ENCODE measurements around the gene TRIM3. TPM values are rescaled to one million over a fixed set of nuclear protein-coding genes. Genes with fewer than 3 reads are reported as not detected.
A peak's percentile ranks its signal among the peaks of the same experiment; 100 is the strongest.

TRIM3 gene
- total RNA-seq, 5 donors from 2014 or later (not counting 1 experiment from before 2014, with no cell fraction given) = 16.9 to 29.8 (median 24.1) TPM

DNA sequence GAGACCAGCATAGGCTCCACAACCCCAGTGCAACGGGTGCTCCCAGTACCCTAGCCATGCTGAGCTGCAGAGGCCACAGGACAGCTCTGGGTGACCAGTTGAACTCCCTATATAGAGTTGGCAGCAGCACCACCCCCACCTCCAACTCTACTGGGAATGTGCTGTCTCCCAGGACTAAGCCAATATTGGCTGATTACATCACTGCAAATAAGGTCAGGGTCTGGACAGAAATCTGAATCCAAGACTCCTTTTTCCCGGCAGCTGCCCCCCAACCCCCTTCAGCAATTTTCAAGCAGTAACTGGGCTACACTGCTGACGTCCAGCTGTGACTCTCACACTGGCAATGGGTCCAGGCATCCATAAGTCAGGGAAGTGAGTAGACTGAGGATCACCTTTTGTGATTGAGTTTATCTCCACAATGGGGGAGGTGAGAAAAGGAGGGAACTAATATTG is 32.8 kb downstream of the TRIM3 start, which contains the start of gene HPX:
TSS of gene HPX (minus strand) at position 82 of the 453 bp plus-strand sequence. CDS start at position 58, 24 bp downstream.
- H3K9me3 Mint-ChIP-seq = no peaks in the 10 kb centered on the region
- H3K36me3 Mint-ChIP-seq = no peaks in the 10 kb centered on the region
- ChIA-PET POLR2A (no interaction called here), CTCF (interaction anchor here (0.6 to 5.1 kb wide), 10 partner anchors 14 to 1314 kb away, joined by 3 to 61 read pairs (median 4); no protein-coding TSS in a partner anchor)
- ATAC-seq (replicated peaks in 1 of 4) (no peak), DNase-seq (no peak)
- WGBS (ENCODE audit: insufficient coverage) = 85% methylated on average over 2 of the region's 3 CpGs
- no peaks in the 10 kb centered on the region for H3K27me3 Mint-ChIP-seq
- H3K27ac Mint-ChIP-seq = no peak within 1 kb of the TSS
- Histone ChIP-seq H3K27ac (ENCODE audit: low read length) (no peak within 1 kb of the TSS), H3K4me1 (ENCODE audit: control insufficient read depth in 1 of 2, extremely low read depth in 1 of 2, insufficient read depth in 2 of 2, low read length in 2 of 2) (peaks cover 23 to 32% of the 10 kb centered on the region in 2 experiments), H3K27me3 (replicated peaks in 1 of 2; ENCODE audit: control insufficient read depth in 2 of 2, extremely low read depth in 1 of 2, insufficient read depth in 2 of 2, low read length in 1 of 2) (no peaks in the 10 kb centered on the region), H3K9me3 (no peaks in the 10 kb centered on the region), H3K4me3 (ENCODE audit: control insufficient read depth in 1 of 2, extremely low read depth in 1 of 2, low read length in 1 of 2) (no peak within 1 kb of the TSS), H3K36me3 (ENCODE audit: control insufficient read depth in 2 of 2, extremely low read depth in 1 of 2, insufficient read depth in 1 of 2, low read length in 1 of 2) (no peaks in the 10 kb centered on the region)
- no peak within 1 kb of the TSS for H3K4me3 Mint-ChIP-seq
- peaks cover 2 to 3% (median 2%) of the 10 kb centered on the region in 3 donors for H3K4me1 Mint-ChIP-seq

DNA sequence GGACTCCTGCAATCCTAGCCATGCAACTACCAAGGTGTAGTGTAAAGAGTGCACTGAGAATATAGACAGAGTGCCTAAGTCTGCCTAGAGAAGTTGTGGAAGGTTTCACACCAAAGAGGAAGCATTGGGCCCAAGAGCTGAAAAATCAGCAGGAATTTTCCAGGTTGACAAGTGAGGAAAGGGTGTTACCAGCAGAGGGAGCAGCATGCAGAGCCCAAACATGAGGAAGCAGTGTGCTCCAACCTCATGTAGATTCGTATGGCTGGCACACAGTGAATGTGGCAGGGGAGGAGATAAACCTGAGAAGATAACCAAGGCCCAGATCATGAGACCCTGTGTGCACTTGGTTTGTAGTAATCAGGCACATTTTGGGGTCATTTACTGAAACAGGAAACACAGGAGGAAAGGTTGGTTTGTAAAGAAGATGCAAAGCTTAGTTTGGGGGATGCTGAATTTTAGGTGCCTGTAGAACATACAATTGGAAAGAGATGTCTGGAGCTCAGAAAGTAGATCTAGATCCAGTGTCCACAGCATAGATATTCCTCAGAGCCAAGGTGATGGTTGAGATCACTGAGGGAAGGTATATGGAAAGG is 34.7 kb downstream of the TRIM3 start:
- H3K27ac Mint-ChIP-seq = no peak overlapping the region
- ChIA-PET CTCF (interaction anchor here (0.5 to 5.1 kb wide), 5 partner anchors 21 to 146 kb away, joined by 3 to 61 read pairs (median 3); no protein-coding TSS in a partner anchor), POLR2A (no interaction called here)

DNA sequence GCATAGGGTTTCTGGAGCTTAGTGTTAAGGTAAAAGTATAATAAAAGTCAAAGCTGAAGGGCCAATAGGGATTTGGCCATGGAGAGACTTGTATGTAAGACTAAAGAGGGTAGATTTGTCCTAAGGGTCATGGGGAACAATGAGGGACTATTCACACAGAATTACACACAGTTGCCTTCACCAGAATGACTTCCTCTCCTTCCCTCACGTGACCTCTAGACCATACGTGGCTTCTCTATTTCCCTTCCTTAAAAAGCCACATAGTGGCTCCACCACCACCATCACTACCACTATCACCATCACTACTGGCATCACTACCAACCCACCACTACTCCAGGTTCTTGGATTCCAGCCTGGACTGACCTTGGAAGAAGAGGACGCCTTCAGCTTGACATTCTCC is 35.7 kb downstream of the TRIM3 start:
- DNase-seq = peak in 2 of 35 experiments; percentile 12 to 27
- Mint-ChIP-seq H3K27ac (no peak overlapping the region), H3K27me3 (no peaks in the 10 kb centered on the region), H3K36me3 (no peaks in the 10 kb centered on the region), H3K9me3 (no peaks in the 10 kb centered on the region), H3K4me1 (peaks cover 2 to 7% (median 3%) of the 10 kb centered on the region in 3 donors), H3K4me3 (no peak overlapping the region)
- peak in 3 of 4 experiments; percentile 56 to 78 (median 69) for ATAC-seq (replicated peaks in 1 of 4)
- no peak overlapping the region for H3K27ac ChIP-seq (ENCODE audit: low read length)
- no peak overlapping the region for H3K4me3 ChIP-seq (ENCODE audit: control insufficient read depth in 1 of 2, extremely low read depth in 1 of 2, low read length in 1 of 2)
- POLR2A ChIA-PET = interaction anchor here in 1 of 2 donors (1.1 kb wide), 1 partner anchor 48 kb away, joined by 3 read pairs; the partner anchor contains the start of gene SMPD1
- WGBS (ENCODE audit: insufficient coverage) = 8% methylated on average over 2 of the region's 3 CpGs
- H3K27me3 ChIP-seq (replicated peaks in 1 of 2; ENCODE audit: control insufficient read depth in 2 of 2, extremely low read depth in 1 of 2, insufficient read depth in 2 of 2, low read length in 1 of 2) = no peaks in the 10 kb centered on the region
- CTCF ChIA-PET = interaction anchor here in 1 of 2 donors (0.8 to 5.1 kb wide), 3 partner anchors 19 to 59 kb away, joined by 3 to 61 read pairs (median 3); partner anchors contain the start of gene APBB1
- H3K36me3 ChIP-seq (ENCODE audit: control insufficient read depth in 2 of 2, extremely low read depth in 1 of 2, insufficient read depth in 1 of 2, low read length in 1 of 2) = no peaks in the 10 kb centered on the region
- H3K9me3 ChIP-seq = no peaks in the 10 kb centered on the region
- peaks cover 21 to 26% of the 10 kb centered on the region in 2 experiments for H3K4me1 ChIP-seq (ENCODE audit: control insufficient read depth in 1 of 2, extremely low read depth in 1 of 2, insufficient read depth in 2 of 2, low read length in 2 of 2)

More for the DNA sequence above, 34.7 kb downstream of the TRIM3 start:
- Histone ChIP-seq H3K4me3 (ENCODE audit: control insufficient read depth in 1 of 2, extremely low read depth in 1 of 2, low read length in 1 of 2) (no peak overlapping the region), H3K4me1 (ENCODE audit: control insufficient read depth in 1 of 2, extremely low read depth in 1 of 2, insufficient read depth in 2 of 2, low read length in 2 of 2) (peaks cover 23 to 32% of the 10 kb centered on the region in 2 experiments), H3K36me3 (ENCODE audit: control insufficient read depth in 2 of 2, extremely low read depth in 1 of 2, insufficient read depth in 1 of 2, low read length in 1 of 2) (no peaks in the 10 kb centered on the region), H3K27ac (ENCODE audit: low read length) (no peak overlapping the region), H3K27me3 (replicated peaks in 1 of 2; ENCODE audit: control insufficient read depth in 2 of 2, extremely low read depth in 1 of 2, insufficient read depth in 2 of 2, low read length in 1 of 2) (no peaks in the 10 kb centered on the region), H3K9me3 (no peaks in the 10 kb centered on the region)
- H3K4me1 Mint-ChIP-seq = peaks cover 2 to 6% (median 3%) of the 10 kb centered on the region in 3 donors
- no peaks in the 10 kb centered on the region for H3K36me3 Mint-ChIP-seq
- H3K9me3 Mint-ChIP-seq = no peaks in the 10 kb centered on the region
- ATAC-seq (replicated peaks in 1 of 4) = peak in 3 of 4 experiments; percentile 17 to 66 (median 37)
- WGBS (ENCODE audit: insufficient coverage) = 9% methylated on average over 1 of the region's 1 CpG
- no peak overlapping the region for H3K4me3 Mint-ChIP-seq
- H3K27me3 Mint-ChIP-seq = no peaks in the 10 kb centered on the region
- peak in 18 of 35 experiments; percentile 13 to 67 (median 24) for DNase-seq

DNA sequence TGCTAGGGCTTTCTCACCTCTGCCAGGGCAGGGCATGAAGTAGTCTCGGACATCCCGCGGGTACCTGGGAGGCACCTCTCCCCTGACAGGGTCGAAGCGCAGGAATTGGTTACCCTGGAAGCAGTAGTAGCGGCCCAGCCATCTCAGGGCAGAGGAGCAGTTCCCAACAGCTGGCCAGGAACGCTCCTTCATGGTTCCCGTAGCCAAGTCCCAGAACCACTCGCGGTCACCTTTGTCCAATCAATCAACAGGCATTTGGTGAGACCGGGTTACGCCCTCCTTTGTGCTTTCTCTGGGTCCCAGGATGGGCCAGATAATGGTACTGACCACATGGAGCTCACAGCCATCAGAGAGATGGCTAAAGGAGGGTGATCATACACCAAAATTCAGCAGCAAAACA is 36.3 kb downstream of the TRIM3 start:
- ChIA-PET POLR2A (interaction anchor here in 1 of 2 donors (1.1 kb wide), 1 partner anchor 47 kb away, joined by 3 read pairs; the partner anchor contains the start of gene SMPD1), CTCF (interaction anchor here (0.6 to 5.1 kb wide), 5 partner anchors 18 to 64 kb away, joined by 3 to 61 read pairs (median 3); partner anchors contain the start of gene APBB1 (in 1 of the 2))
- Histone ChIP-seq H3K27ac (ENCODE audit: low read length) (no peak overlapping the region), H3K27me3 (replicated peaks in 1 of 2; ENCODE audit: control insufficient read depth in 2 of 2, extremely low read depth in 1 of 2, insufficient read depth in 2 of 2, low read length in 1 of 2) (no peaks in the 10 kb centered on the region), H3K9me3 (no peaks in the 10 kb centered on the region), H3K4me1 (ENCODE audit: control insufficient read depth in 1 of 2, extremely low read depth in 1 of 2, insufficient read depth in 2 of 2, low read length in 2 of 2) (peaks cover 21 to 25% of the 10 kb centered on the region in 2 experiments), H3K36me3 (ENCODE audit: control insufficient read depth in 2 of 2, extremely low read depth in 1 of 2, insufficient read depth in 1 of 2, low read length in 1 of 2) (no peaks in the 10 kb centered on the region), H3K4me3 (ENCODE audit: control insufficient read depth in 1 of 2, extremely low read depth in 1 of 2, low read length in 1 of 2) (no peak overlapping the region)
- H3K27me3 Mint-ChIP-seq = no peaks in the 10 kb centered on the region
- WGBS (ENCODE audit: insufficient coverage) = 96% methylated on average over 8 of the region's 12 CpGs
- DNase-seq (no peak), ATAC-seq (replicated peaks in 1 of 4) (no peak)
- H3K36me3 Mint-ChIP-seq = no peaks in the 10 kb centered on the region
- H3K4me1 Mint-ChIP-seq = peaks cover 2 to 12% (median 3%) of the 10 kb centered on the region in 3 donors
- no peak overlapping the region for H3K4me3 Mint-ChIP-seq
- H3K27ac Mint-ChIP-seq = no peak overlapping the region
- H3K9me3 Mint-ChIP-seq = no peaks in the 10 kb centered on the region

DNA sequence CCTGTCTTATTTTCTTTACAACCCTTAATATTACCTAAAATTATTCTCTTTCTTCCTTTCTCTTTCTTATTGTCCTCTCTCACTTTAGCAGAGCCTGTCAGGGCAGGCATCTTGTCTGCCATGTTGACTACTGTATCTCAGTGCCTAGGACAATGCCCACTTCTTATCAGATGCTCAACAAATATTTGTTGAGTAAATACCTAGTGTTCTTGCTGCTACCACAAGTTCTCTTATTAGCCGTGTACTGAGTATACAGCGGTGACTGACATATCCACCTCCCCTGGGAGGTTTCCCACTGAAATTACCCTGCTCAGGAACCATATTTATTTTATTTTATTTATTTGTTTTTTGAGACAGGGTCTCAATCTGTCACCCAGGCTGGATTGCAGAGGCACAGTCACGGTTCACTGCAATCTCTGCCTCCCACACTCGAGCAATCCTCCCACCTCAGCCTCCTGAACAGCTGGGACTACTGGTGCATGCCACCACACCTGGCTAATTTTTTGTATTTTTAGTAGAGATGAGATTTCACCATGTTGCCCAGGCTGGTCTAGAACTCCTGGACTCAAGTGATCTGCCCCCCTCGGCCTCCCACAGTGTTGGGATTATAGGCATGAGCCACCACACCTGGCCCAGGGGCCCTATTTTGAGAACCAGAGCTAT is 39.6 kb downstream of the TRIM3 start:
- no peak overlapping the region for H3K27ac Mint-ChIP-seq
- H3K27me3 Mint-ChIP-seq = no peaks in the 10 kb centered on the region
- H3K27me3 ChIP-seq (replicated peaks in 1 of 2; ENCODE audit: control insufficient read depth in 2 of 2, extremely low read depth in 1 of 2, insufficient read depth in 2 of 2, low read length in 1 of 2) = no peaks in the 10 kb centered on the region
- H3K27ac ChIP-seq (ENCODE audit: low read length) = no peak overlapping the region
- POLR2A ChIA-PET = no interaction called here
- H3K36me3 Mint-ChIP-seq = no peaks in the 10 kb centered on the region
- CTCF ChIA-PET = no interaction called here
- H3K9me3 ChIP-seq = no peaks in the 10 kb centered on the region
- DNase-seq (no peak), ATAC-seq (replicated peaks in 1 of 4) (no peak)
- peaks cover 0 to 3% of the 10 kb centered on the region in 2 donors for H3K36me3 ChIP-seq (ENCODE audit: control insufficient read depth in 2 of 2, extremely low read depth in 1 of 2, insufficient read depth in 1 of 2, low read length in 1 of 2)
- no peak overlapping the region for H3K4me3 ChIP-seq (ENCODE audit: control insufficient read depth in 1 of 2, extremely low read depth in 1 of 2, low read length in 1 of 2)
- no peaks in the 10 kb centered on the region for H3K9me3 Mint-ChIP-seq
- no peak overlapping the region for H3K4me3 Mint-ChIP-seq
- no CpG with 5 or more reads among the region's 5 CpGs for WGBS (ENCODE audit: insufficient coverage)
- H3K4me1 ChIP-seq (ENCODE audit: control insufficient read depth in 1 of 2, extremely low read depth in 1 of 2, insufficient read depth in 2 of 2, low read length in 2 of 2) = peaks cover 16 to 20% of the 10 kb centered on the region in 2 experiments
- H3K4me1 Mint-ChIP-seq = peaks cover 0 to 23% (median 2%) of the 10 kb centered on the region in 3 donors

GRCh38 chr11:6431861-6432260 is 41.9 kb downstream of the TRIM3 start:
- no peaks in the 10 kb centered on the region for H3K9me3 ChIP-seq
- Mint-ChIP-seq H3K4me3 (no peak overlapping the region), H3K27me3 (no peaks in the 10 kb centered on the region), H3K27ac (no peak overlapping the region), H3K36me3 (no peaks in the 10 kb centered on the region), H3K4me1 (peaks cover 0 to 23% (median 2%) of the 10 kb centered on the region in 3 donors), H3K9me3 (no peaks in the 10 kb centered on the region)
- no peak overlapping the region for H3K27ac ChIP-seq (ENCODE audit: low read length)
- H3K4me3 ChIP-seq (ENCODE audit: control insufficient read depth in 1 of 2, extremely low read depth in 1 of 2, low read length in 1 of 2) = no peak overlapping the region
- 82% methylated on average over 3 of the region's 3 CpGs for WGBS (ENCODE audit: insufficient coverage)
- H3K27me3 ChIP-seq (replicated peaks in 1 of 2; ENCODE audit: control insufficient read depth in 2 of 2, extremely low read depth in 1 of 2, insufficient read depth in 2 of 2, low read length in 1 of 2) = no peaks in the 10 kb centered on the region
- DNase-seq (no peak), ATAC-seq (replicated peaks in 1 of 4) (no peak)
- H3K4me1 ChIP-seq (ENCODE audit: control insufficient read depth in 1 of 2, extremely low read depth in 1 of 2, insufficient read depth in 2 of 2, low read length in 2 of 2) = no peaks in the 10 kb centered on the region
- POLR2A ChIA-PET = no interaction called here
- H3K36me3 ChIP-seq (ENCODE audit: control insufficient read depth in 2 of 2, extremely low read depth in 1 of 2, insufficient read depth in 1 of 2, low read length in 1 of 2) = peaks cover 0 to 3% of the 10 kb centered on the region in 2 donors
- CTCF ChIA-PET = no interaction called here
